Head of caudate nucleus (tissue), 42 donors: ENCODE measurements around the gene IQCF2.
A peak's percentile ranks its signal among the peaks of the same experiment; 100 is the strongest.
"Not testable (repeated sequence)": the region's sequence is repeated elsewhere in the genome, so short reads cannot be mapped to it uniquely, and the experiment has no call there.

ENCODE experiments used
- DNase-seq, 42 donors: peaks; one replicate each; pipeline versions ENCODE4 v3.0.0 to v3.0.0-alpha.2; 2020 to 2021; ENCODE audit warnings: mixed read lengths in 7 of 42
- intact Hi-C: fragments of 100-400 bp; cut with DNase I; formaldehyde crosslinking; loops from one replicate; pipeline ENCODE4 v1.15.0; 2022

The IQCF2 gene

GRCh38 chr3:51860703-51861665, at the start of gene IQCF2:
Gene IQCF2, plus strand, starts transcription at chr3:51861615. Its CDS starts 52 bp downstream, at chr3:51861667.
- DNase-seq: no peak
- intact Hi-C loops: no loop called here

- intact Hi-C loops: no loop called here
Measured at GRCh38 chr3:51813539-51813938, 47.9 kb upstream of the IQCF2 start.

GRCh38 chr3:51814034-51814433, 47.4 kb upstream of the IQCF2 start:
- DNase-seq: no peak
- intact Hi-C loops: no loop called here

More at GRCh38 chr3:51813539-51813938, 47.9 kb upstream of the IQCF2 start:
- peak; percentile 12 to 80 (median 56) for DNase-seq

GRCh38 chr3:51815614-51816013, 45.8 kb upstream of the IQCF2 start:
- no peak for DNase-seq
- intact Hi-C loops: no loop called here

- intact Hi-C loops: no loop called here
- no peak for DNase-seq
Measured at GRCh38 chr3:51816723-51817122, 44.7 kb upstream of the IQCF2 start.

GRCh38 chr3:51817375-51817774, 44.0 kb upstream of the IQCF2 start:
- DNase-seq: no peak
- intact Hi-C loops: no loop called here

- intact Hi-C loops: no loop called here
- DNase-seq: no peak
Measured at GRCh38 chr3:51819151-51819550, 42.3 kb upstream of the IQCF2 start.

GRCh38 chr3:51819709-51820406, 41.6 kb upstream of the IQCF2 start:
- intact Hi-C loops: no loop called here
- DNase-seq: no peak

- intact Hi-C loops: no loop called here
Measured at GRCh38 chr3:51828297-51828696, 33.1 kb upstream of the IQCF2 start.

GRCh38 chr3:51830345-51830744, 31.1 kb upstream of the IQCF2 start:
- intact Hi-C loops: no loop called here
- DNase-seq: no peak

More at GRCh38 chr3:51828297-51828696, 33.1 kb upstream of the IQCF2 start:
- no peak for DNase-seq

GRCh38 chr3:51830836-51831385, 30.5 kb upstream of the IQCF2 start:
- intact Hi-C loops: no loop called here
- DNase-seq: no peak

- no peak for DNase-seq
- intact Hi-C loops: no loop called here
Measured at GRCh38 chr3:51836606-51837005, 24.8 kb upstream of the IQCF2 start.

GRCh38 chr3:51845129-51845528, 16.3 kb upstream of the IQCF2 start:
- intact Hi-C loops: no loop called here
- DNase-seq: no peak

GRCh38 chr3:51855411-51855810, 6.0 kb upstream of the IQCF2 start:
- DNase-seq, intact Hi-C loops: not testable (repeated sequence)

GRCh38 chr3:51862886-51863285, 1.5 kb downstream of the IQCF2 start:
- DNase-seq: no peak
- intact Hi-C loops: no loop called here

GRCh38 chr3:51868896-51869295, 7.5 kb downstream of the IQCF2 start:
- intact Hi-C loops, DNase-seq: not testable (repeated sequence)

- intact Hi-C loops: no loop called here
Measured at GRCh38 chr3:51869304-51869703, 7.9 kb downstream of the IQCF2 start.

GRCh38 chr3:51873253-51873766, 11.9 kb downstream of the IQCF2 start:
- no peak for DNase-seq

More at GRCh38 chr3:51869304-51869703, 7.9 kb downstream of the IQCF2 start:
- DNase-seq: no peak

GRCh38 chr3:51873876-51874275, 12.5 kb downstream of the IQCF2 start:
- no peak for DNase-seq
- intact Hi-C loops: no loop called here

More at GRCh38 chr3:51873253-51873766, 11.9 kb downstream of the IQCF2 start:
- intact Hi-C loops: no loop called here

GRCh38 chr3:51874411-51874810, 13.0 kb downstream of the IQCF2 start:
- DNase-seq: no peak
- intact Hi-C loops: no loop called here
